HCT116 (cell line): ENCODE measurements around the gene TMC3. TPM values are rescaled to one million over a fixed set of nuclear protein-coding genes. Genes with fewer than 3 reads are reported as not detected.
"Not testable (repeated sequence)": the region's sequence is repeated elsewhere in the genome, so short reads cannot be mapped to it uniquely, and the experiment has no call there.

ENCODE experiments used
- ATAC-seq: fragments of 200-7000 bp; cut with Tn5 transposase; 2 replicates; pipeline ENCODE4 v1.9.1; 2020; ENCODE audit warnings: mild to moderate bottlenecking, moderate library complexity
- BruUV-seq: library from RNA; stranded (reverse); fragments of 400-500 nt; replicated peaks from 2 replicates; lab custom pipeline; 2021; lab: Mats Ljungman, UMichigan
- CTCF ChIA-PET: fragments of 300-600 bp; sonication (Branson Sonifier 250); formaldehyde crosslinking; loops from one replicate; lab custom pipeline; 2021; ENCODE audit warnings: antibody characterized with exemption; lab: Charles Lee
- POLR2A ChIA-PET: fragments of 300-600, 350-600 bp; sonication (Branson Sonifier 250); formaldehyde crosslinking; loops from one replicate; lab custom pipeline; 2021; ENCODE audit warnings: antibody characterized with exemption; lab: Charles Lee
- RAD21 ChIA-PET, 2 experiments: fragments of 300-600 bp; sonication (Branson Sonifier 250); formaldehyde crosslinking; loops; one replicate each; lab custom pipeline; 2023; ENCODE audit warnings: low total read pairs in 2 of 2; ENCODE audit not compliant: uncharacterized antibody in 2 of 2, unreplicated experiment in 2 of 2, low non-redundant PET in 1 of 2; lab: Charles Lee
- DNase-seq: peaks from one replicate; pipeline ENCODE4 v3.0.0-alpha.2; 2010; ENCODE audit warnings: low read depth, low spot score
- H2AFZ ChIP-seq: fragments of 200-600 bp; shearing (Covaris generic), sonication (generic); 2 replicates; pipeline ENCODE4 v1.6.1; 2017; ENCODE audit warnings: low read depth, mixed run types, mixed read lengths, antibody characterized with exemption, low read length; ENCODE audit not compliant: poor library complexity, severe bottlenecking
- H3K27ac ChIP-seq: 2 replicates; pipeline ENCODE4 v1.5.1; 2012; ENCODE audit warnings: low read depth, low read length
- H3K27me3 ChIP-seq: fragments of 200-600 bp; sonication (generic); 2 replicates; pipeline ENCODE4 v1.6.1; 2016; ENCODE audit warnings: mixed run types, low read length, mixed read lengths; ENCODE audit not compliant: insufficient read depth
- H3K36me3 ChIP-seq, 2 experiments: fragments of 200-500 bp in 1 of 2; fragments of 200-600 bp in 1 of 2; sonication (Bioruptor generic) in 1 of 2; sonication (generic) in 1 of 2; 2 replicates each; pipeline versions ENCODE4 v1.5.1 to v1.6.1; 2014 to 2016; ENCODE audit warnings: low read length in 2 of 2, inconsistent platforms in 1 of 2, mixed read lengths in 1 of 2, mixed run types in 1 of 2; ENCODE audit not compliant: insufficient read depth in 2 of 2, control insufficient read depth in 1 of 2
- H3K4me1 ChIP-seq, 2 experiments: fragments of 200-600 bp in 1 of 2; sonication (generic) in 1 of 2; 2 replicates each; pipeline versions ENCODE4 v1.5.1 to v1.6.1; 2012 to 2017; ENCODE audit warnings: low read length in 2 of 2, inconsistent platforms in 1 of 2, mild to moderate bottlenecking in 1 of 2, mixed read lengths in 1 of 2, mixed run types in 1 of 2, moderate library complexity in 1 of 2; ENCODE audit not compliant: insufficient read depth in 2 of 2, control insufficient read depth in 1 of 2
- H3K4me2 ChIP-seq: fragments of 200-600 bp; sonication (generic); 2 replicates; pipeline ENCODE4 v1.6.1; 2017; ENCODE audit warnings: mixed run types, low read length, mixed read lengths
- H3K4me3 ChIP-seq, 2 experiments: fragments of 200-600 bp in 1 of 2; sonication (generic) in 1 of 2; replicated peaks in 1 of 2; 2 replicates each; pipeline ENCODE4 v1.5.1; 2011 to 2016; ENCODE audit warnings: low read length in 2 of 2, control low read depth in 1 of 2, low read depth in 1 of 2, mild to moderate bottlenecking in 1 of 2, mixed read lengths in 1 of 2, mixed run types in 1 of 2
- H3K79me2 ChIP-seq: fragments of 200-600 bp; sonication (generic); 2 replicates; pipeline ENCODE4 v1.6.1; 2017; ENCODE audit warnings: mild to moderate bottlenecking, mixed run types, low read length, moderate library complexity, mixed read lengths; ENCODE audit not compliant: insufficient read depth
- H3K9ac ChIP-seq: fragments of 200-600 bp; sonication (generic); 2 replicates; pipeline ENCODE4 v1.6.1; 2016; ENCODE audit warnings: low read length, mixed read lengths
- H3K9me2 ChIP-seq: fragments of 200-600 bp; sonication (generic), shearing (Covaris generic); 2 replicates; pipeline ENCODE4 v1.6.1; 2017; ENCODE audit warnings: mixed run types, mild to moderate bottlenecking, moderate library complexity; ENCODE audit not compliant: insufficient read depth
- H3K9me3 ChIP-seq, 2 experiments: fragments of 200-500 bp in 1 of 2; fragments of 200-600 bp in 1 of 2; sonication (Bioruptor generic) in 1 of 2; sonication (generic) in 1 of 2; 2 replicates each; pipeline ENCODE4 v1.6.1; 2014 to 2017; ENCODE audit warnings: low read length in 2 of 2, mixed read lengths in 2 of 2, inconsistent platforms in 1 of 2, low read depth in 1 of 2, mild to moderate bottlenecking in 1 of 2, mixed run types in 1 of 2, moderate library complexity in 1 of 2; ENCODE audit not compliant: control insufficient read depth in 1 of 2, insufficient read depth in 1 of 2
- H4K20me1 ChIP-seq: fragments of 200-600 bp; sonication (generic), shearing (Covaris generic); 2 replicates; pipeline ENCODE4 v1.6.1; 2017; ENCODE audit warnings: mixed run types, mild to moderate bottlenecking, moderate library complexity; ENCODE audit not compliant: insufficient read depth
- ATF3 ChIP-seq: IDR thresholded peaks from 2 replicates; pipeline ENCODE4 v1.6.1; 2012
- CTCF ChIP-seq, 3 experiments: fragments of 200-600 bp in 1 of 3; sonication (generic) in 1 of 3; IDR thresholded peaks in 2 of 3; conservative IDR thresholded peaks in 1 of 3; 2 replicates each; pipeline ENCODE4 v1.5.1; 2012 to 2017; ENCODE audit warnings: low read depth in 2 of 3, low read length in 2 of 3, antibody characterized with exemption in 1 of 3, borderline replicate concordance in 1 of 3, control low read depth in 1 of 3, mild to moderate bottlenecking in 1 of 3, mixed read lengths in 1 of 3, mixed run types in 1 of 3, moderate library complexity in 1 of 3; ENCODE audit not compliant: insufficient read depth in 1 of 3
- EZH2phosphoT487 ChIP-seq: fragments of 200-600 bp; IDR thresholded peaks from 2 replicates; pipeline ENCODE4 v1.6.1; 2018; ENCODE audit warnings: antibody characterized with exemption, borderline replicate concordance
- JUND ChIP-seq: IDR thresholded peaks from 2 replicates; pipeline ENCODE4 v1.6.1; 2012
- REST ChIP-seq: IDR thresholded peaks from 2 replicates; pipeline ENCODE4 v1.6.1; 2012; ENCODE audit warnings: low read depth
- SIN3A ChIP-seq: IDR thresholded peaks from 2 replicates; pipeline ENCODE4 v1.6.1; 2012; ENCODE audit warnings: low read depth
- SP1 ChIP-seq: IDR thresholded peaks from 2 replicates; pipeline ENCODE4 v1.6.1; 2012; ENCODE audit warnings: low read depth
- SRF ChIP-seq: IDR thresholded peaks from 2 replicates; pipeline ENCODE4 v1.6.1; 2012; ENCODE audit warnings: low read depth
- TCF7L2 ChIP-seq: IDR thresholded peaks from 2 replicates; pipeline ENCODE4 v1.7.0; 2011; ENCODE audit warnings: borderline replicate concordance, inconsistent platforms; ENCODE audit not compliant: insufficient read depth, insufficient read length; ENCODE audit errors: extremely low read depth
- ZFX ChIP-seq: fragments of 450-650 bp; IDR thresholded peaks from 2 replicates; pipeline ENCODE4 v1.6.1; 2017
- intact Hi-C: fragments of 100-400 bp; cut with micrococcal nuclease; formaldehyde crosslinking; loops from 2 replicates; pipeline ENCODE4 v1.10.0; 2022
- total RNA-seq: library from RNA; stranded (reverse); gene quantifications from one replicate; pipeline ENCODE4 v1.2.1, GENCODE V29; 2021; ENCODE audit not compliant: unreplicated experiment

The TMC3 gene
- total RNA-seq, 1 experiment from 2014 or later, result not detected

- intact Hi-C loops, result no loop called here
- Histone ChIP-seq H4K20me1 (no peaks in the 10 kb centered on the region), H3K79me2 (no peaks in the 10 kb centered on the region), H3K27me3 (no peaks in the 10 kb centered on the region), H3K9me2 (no peaks in the 10 kb centered on the region), H3K4me1 (no peaks in the 10 kb centered on the region), H3K27ac (no peak overlapping the region), H3K9me3 (no peaks in the 10 kb centered on the region), H3K36me3 (no peaks in the 10 kb centered on the region), H2AFZ (no peak overlapping the region), H3K9ac (no peak overlapping the region), H3K4me3 (no peak overlapping the region), H3K4me2 (no peak overlapping the region)
- ChIA-PET RAD21 (no interaction called here), CTCF (interaction anchor here (1.5 kb wide), 1 partner anchor 65 kb away, joined by 3 read pairs; no protein-coding TSS in a partner anchor), POLR2A (no interaction called here)
- DNase-seq (no peak), ATAC-seq (no peak)
- TF ChIP-seq ATF3 (no peak), CTCF (IDR thresholded peaks at IDR 0.05 in 2 of 3, conservative IDR thresholded peaks at IDR 0.05 in 1 of 3; ENCODE audit: borderline replicate concordance in 1 of 3, insufficient read depth in 1 of 3, low read depth in 2 of 3, low read length in 2 of 3) (no peak), TCF7L2 (no peak), EZH2phosphoT487 (no peak), SIN3A (no peak), ZFX (no peak), JUND (no peak), SP1 (no peak), REST (no peak), SRF (no peak)
- no TSS peak for BruUV-seq
These were observed 42.4 kb downstream of the TMC3 start for GRCh38 chr15:81331600-81331999.

GRCh38 chr15:81331141-81331540 is 42.9 kb downstream of the TMC3 start:
- H3K79me2 ChIP-seq, BruUV-seq, H3K4me3 ChIP-seq, H3K4me2 ChIP-seq, intact Hi-C loops, H3K4me1 ChIP-seq, RAD21 ChIA-PET, POLR2A ChIA-PET, H2AFZ ChIP-seq, ATAC-seq, DNase-seq, H3K36me3 ChIP-seq, H3K9ac ChIP-seq, H3K27ac ChIP-seq, H3K27me3 ChIP-seq, H4K20me1 ChIP-seq, H3K9me3 ChIP-seq, H3K9me2 ChIP-seq: not testable (repeated sequence)
- CTCF ChIA-PET, result interaction anchor here (1.0 to 1.5 kb wide), 2 partner anchors 13 to 65 kb away, joined by 3 read pairs; no protein-coding TSS in a partner anchor
